RWPE2 (cell line): Measurements from ENCODE around the gene ANXA3.
"Not testable (repeated sequence)": the region's sequence is repeated elsewhere in the genome, so short reads cannot be mapped to it uniquely, and the experiment has no call there.

Source experiments
- ATAC-seq: fragments of 200-7000 bp; cut with Tn5 transposase; 3 replicates; pipeline ENCODE4 v1.9.1; 2021; ENCODE audit warnings: low read depth
- DNase-seq: peaks from one replicate; pipeline ENCODE4 v3.0.0-alpha.2; 2020; ENCODE audit warnings: low spot score
- H3K27ac ChIP-seq: fragments of 450-650 bp; 2 replicates; pipeline ENCODE4 v1.5.1; 2017; ENCODE audit warnings: mild to moderate bottlenecking; ENCODE audit not compliant: poor library complexity, severe bottlenecking
- H3K27me3 ChIP-seq: fragments of 250-450 bp; sonication (Bioruptor Pico); 2 replicates; pipeline ENCODE4 v1.5.1; 2021; ENCODE audit warnings: mild to moderate bottlenecking, moderate library complexity; ENCODE audit not compliant: insufficient read depth, poor library complexity, severe bottlenecking
- H3K36me3 ChIP-seq: fragments of 250-450 bp; sonication (Bioruptor Pico); 2 replicates; pipeline ENCODE4 v1.5.1; 2020; ENCODE audit warnings: low read depth, mild to moderate bottlenecking, moderate library complexity
- H3K4me1 ChIP-seq: fragments of 250-450 bp; sonication (Bioruptor Pico); 2 replicates; pipeline ENCODE4 v1.5.1; 2021; ENCODE audit warnings: mild to moderate bottlenecking, moderate library complexity; ENCODE audit not compliant: insufficient read depth, poor library complexity, severe bottlenecking
- H3K4me3 ChIP-seq: fragments of 250-450 bp; sonication (Bioruptor Pico); 2 replicates; pipeline ENCODE4 v1.5.1; 2021; ENCODE audit warnings: mild to moderate bottlenecking, moderate library complexity; ENCODE audit not compliant: severe bottlenecking
- H3K9me3 ChIP-seq: fragments of 250-450 bp; sonication (Bioruptor Pico); 2 replicates; pipeline ENCODE4 v1.5.1; 2021; ENCODE audit warnings: mild to moderate bottlenecking, moderate library complexity; ENCODE audit not compliant: severe bottlenecking
- TF ChIP-seq, protein P1 (sequence below): fragments of 450-650 bp; IDR thresholded peaks from one replicate; pipeline ENCODE4 v1.5.1; 2017; ENCODE audit warnings: mild to moderate bottlenecking, moderate library complexity; ENCODE audit not compliant: poor library complexity, severe bottlenecking

ANXA3 gene

DNA sequence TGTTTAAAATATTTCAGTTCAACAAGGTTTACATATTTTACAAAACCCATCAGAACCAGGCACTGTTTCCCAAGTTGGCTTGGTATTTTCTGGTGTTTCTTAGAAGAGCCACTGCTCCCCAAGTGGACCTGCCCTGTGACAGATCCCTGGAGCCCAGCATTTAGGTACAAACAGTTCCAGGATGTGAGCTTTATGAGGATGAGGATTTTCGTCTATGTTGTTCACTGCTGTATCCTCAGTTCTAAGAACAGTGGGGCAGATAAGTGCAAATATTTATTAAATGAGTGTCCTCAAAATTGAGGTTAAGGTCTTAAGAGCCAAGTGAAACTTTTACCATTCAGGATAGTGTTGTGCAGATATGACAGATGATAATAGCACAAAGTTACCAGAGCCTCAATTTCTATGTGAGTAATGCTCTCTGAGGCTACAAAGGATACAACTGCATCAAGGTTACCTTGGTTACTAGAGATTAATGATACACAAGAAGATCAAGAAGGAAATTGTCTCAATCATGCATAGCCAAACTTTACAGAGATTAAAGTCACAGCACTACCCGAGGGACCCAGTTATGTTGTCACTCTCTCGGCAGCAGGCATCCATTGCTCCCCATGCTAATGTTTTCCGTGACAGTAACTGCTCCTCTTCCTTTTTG is 37.5 kb downstream of the ANXA3 start:
- Histone ChIP-seq H3K27ac (no peak overlapping the region), H3K9me3 (no peaks in the 10 kb centered on the region), H3K27me3 (no peaks in the 10 kb centered on the region), H3K4me3 (no peak overlapping the region), H3K4me1 (no peaks in the 10 kb centered on the region), H3K36me3 (peaks cover 99% of the 10 kb centered on the region)
- no peak for DNase-seq
- no peak for ATAC-seq
- TF ChIP-seq, protein P1, sequence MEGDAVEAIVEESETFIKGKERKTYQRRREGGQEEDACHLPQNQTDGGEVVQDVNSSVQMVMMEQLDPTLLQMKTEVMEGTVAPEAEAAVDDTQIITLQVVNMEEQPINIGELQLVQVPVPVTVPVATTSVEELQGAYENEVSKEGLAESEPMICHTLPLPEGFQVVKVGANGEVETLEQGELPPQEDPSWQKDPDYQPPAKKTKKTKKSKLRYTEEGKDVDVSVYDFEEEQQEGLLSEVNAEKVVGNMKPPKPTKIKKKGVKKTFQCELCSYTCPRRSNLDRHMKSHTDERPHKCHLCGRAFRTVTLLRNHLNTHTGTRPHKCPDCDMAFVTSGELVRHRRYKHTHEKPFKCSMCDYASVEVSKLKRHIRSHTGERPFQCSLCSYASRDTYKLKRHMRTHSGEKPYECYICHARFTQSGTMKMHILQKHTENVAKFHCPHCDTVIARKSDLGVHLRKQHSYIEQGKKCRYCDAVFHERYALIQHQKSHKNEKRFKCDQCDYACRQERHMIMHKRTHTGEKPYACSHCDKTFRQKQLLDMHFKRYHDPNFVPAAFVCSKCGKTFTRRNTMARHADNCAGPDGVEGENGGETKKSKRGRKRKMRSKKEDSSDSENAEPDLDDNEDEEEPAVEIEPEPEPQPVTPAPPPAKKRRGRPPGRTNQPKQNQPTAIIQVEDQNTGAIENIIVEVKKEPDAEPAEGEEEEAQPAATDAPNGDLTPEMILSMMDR: no peak

DNA sequence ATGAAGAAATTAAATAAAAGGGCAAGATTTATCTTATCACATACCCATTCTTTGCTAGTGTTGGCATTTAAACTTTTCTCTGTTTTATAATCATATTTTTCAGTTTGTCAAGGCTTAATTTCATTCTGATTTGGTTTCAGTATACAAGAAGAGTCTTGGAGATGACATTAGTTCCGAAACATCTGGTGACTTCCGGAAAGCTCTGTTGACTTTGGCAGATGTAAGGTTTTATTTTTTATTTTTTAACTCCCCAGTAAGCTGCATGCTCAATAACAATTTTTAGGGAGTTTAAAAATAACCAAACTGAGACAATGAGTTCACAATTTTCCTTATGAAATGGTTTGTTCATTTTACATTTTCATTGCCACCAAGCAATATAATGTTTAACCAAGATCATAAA is 39.8 kb downstream of the ANXA3 start:
- DNase-seq (no peak), ATAC-seq (no peak)
- Histone ChIP-seq H3K36me3 (peaks cover 99% of the 10 kb centered on the region), H3K9me3 (no peaks in the 10 kb centered on the region), H3K27me3 (no peaks in the 10 kb centered on the region), H3K27ac (no peak overlapping the region), H3K4me3 (no peak overlapping the region), H3K4me1 (no peaks in the 10 kb centered on the region)
- TF ChIP-seq, protein P1: no peak

DNA sequence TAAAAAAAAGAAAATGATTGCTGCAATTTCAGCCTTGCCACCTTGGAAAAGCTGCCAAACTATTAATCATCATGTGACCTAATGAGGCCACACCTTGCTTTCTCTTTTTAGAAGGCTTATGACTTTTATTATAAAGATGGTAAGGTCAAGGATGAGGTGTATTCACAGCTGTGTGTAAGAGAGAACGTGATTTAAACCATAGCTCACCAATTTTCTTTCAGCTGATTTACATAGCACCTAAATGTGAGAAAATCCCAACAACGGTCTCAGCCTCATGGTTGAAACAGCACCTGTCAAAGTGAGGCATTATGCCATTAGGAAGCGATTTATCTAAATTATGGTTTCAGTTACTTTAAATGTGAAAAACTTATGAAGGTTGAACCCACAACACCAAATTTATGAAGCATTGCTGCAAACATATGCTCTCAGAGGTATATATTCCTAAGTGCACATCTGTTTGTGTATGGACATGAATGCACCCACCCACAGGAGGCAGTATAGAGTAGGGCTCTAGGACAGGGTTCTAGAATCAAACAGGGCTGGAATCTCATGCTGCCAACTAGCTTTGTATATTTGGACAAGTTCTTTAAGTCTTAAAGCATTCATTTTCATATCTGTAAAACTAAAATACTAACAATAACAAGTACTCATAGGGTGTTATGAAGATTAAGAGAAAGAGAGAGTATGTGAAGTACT is 40.7 kb downstream of the ANXA3 start:
- peaks cover 99% of the 10 kb centered on the region for H3K36me3 ChIP-seq
- H3K9me3 ChIP-seq: no peaks in the 10 kb centered on the region
- no peaks in the 10 kb centered on the region for H3K4me1 ChIP-seq
- no peak overlapping the region for H3K27ac ChIP-seq
- no peaks in the 10 kb centered on the region for H3K27me3 ChIP-seq
- H3K4me3 ChIP-seq: no peak overlapping the region
- TF ChIP-seq, protein P1: peak; percentile 18
- DNase-seq (no peak), ATAC-seq (no peak)

DNA sequence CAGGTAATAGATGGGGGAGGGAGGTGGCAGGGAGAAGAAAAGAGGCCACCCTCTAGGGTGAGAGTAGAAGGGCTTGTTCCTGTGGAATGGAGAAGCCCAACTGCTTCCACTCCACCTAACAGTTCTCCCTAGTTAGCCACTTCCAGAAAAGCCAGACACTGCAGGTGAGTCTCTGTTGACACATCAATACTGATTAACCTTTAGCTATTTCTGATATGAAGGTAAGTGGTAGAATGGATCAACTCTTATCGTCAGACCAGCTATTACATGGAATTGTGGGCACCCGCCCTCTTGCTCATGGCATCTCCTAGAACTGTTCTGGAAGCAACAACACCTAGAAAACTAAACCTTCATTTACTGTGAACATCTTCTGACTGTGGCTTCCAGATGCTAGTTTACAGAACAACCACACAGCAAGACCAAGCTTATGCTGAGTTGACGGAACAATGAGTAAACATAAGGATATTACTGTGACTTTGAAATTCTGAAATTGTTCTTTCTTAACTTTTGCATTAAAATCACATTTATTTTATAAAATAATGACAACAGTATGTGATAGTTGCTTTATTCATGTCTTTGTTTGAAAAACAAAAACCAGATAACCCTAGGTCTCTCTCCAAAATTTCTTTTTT is 44.7 kb downstream of the ANXA3 start:
- no peaks in the 10 kb centered on the region for H3K9me3 ChIP-seq
- no peak overlapping the region for H3K27ac ChIP-seq
- peaks cover 98% of the 10 kb centered on the region for H3K36me3 ChIP-seq
- TF ChIP-seq, protein P1: no peak
- no peak for ATAC-seq
- H3K4me3 ChIP-seq: no peak overlapping the region
- H3K27me3 ChIP-seq: no peaks in the 10 kb centered on the region
- DNase-seq: no peak
- H3K4me1 ChIP-seq: no peaks in the 10 kb centered on the region

DNA sequence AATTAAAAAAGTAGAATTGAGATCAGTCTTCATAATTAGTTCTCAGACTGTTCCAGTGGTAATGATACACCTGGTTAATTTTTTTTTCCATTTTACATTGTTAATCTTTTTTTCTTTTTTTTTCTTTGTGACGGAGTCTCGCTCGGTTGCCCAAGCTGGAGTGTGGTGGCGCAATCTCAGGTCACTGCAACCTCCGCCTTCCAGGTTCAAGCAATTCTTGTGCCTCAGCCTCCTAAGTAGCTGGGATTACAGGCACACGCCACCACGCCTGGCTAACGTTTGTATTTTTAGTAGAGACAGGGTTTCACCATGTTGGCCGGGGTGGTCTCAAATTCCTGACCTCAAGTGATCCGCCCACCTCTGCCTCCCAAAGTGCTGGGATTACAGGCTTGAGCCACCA is 46.9 kb downstream of the ANXA3 start:
- H3K27ac ChIP-seq, DNase-seq: not testable (repeated sequence)
- H3K36me3 ChIP-seq: peaks cover 97% of the 10 kb centered on the region

More for the DNA sequence above, 46.9 kb downstream of the ANXA3 start:
- not testable (repeated sequence) for H3K9me3 ChIP-seq, ATAC-seq, H3K4me3 ChIP-seq, H3K4me1 ChIP-seq, H3K27me3 ChIP-seq
